RKO (cell line): ENCODE results near the gene GCN1.

Experiments
- DNase-seq: peaks from one replicate; pipeline ENCODE4 v3.0.0-alpha.2; 2016; ENCODE audit warnings: low spot score

Gene GCN1

GRCh38 chr12:120116792-120117651 is 77.5 kb downstream of the GCN1 start:
- peak; percentile 90 for DNase-seq

DNA sequence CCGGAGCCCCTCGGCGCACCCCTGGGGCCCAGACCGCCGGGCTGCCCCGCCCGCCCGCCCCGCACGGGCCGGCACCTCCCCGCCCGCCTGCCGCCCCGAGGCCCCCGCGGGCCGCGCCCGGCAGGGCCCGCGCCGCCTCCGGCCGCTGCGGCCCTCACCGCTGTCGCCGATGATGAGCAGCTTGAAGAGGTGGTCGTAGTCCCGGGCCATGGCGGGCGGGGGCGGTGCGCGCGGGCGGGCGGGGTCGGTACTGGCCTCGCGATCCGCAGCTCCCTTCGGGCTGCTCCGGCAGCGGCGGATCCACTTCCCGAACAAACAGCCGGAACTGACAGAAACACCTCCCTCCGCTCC is 78.1 kb downstream of the GCN1 start, which contains the start of gene RAB35:
RAB35 (minus strand) TSS at position 313 of the 351 bp plus-strand sequence; CDS start at position 210, 103 bp downstream.
- DNase-seq = no peak

GRCh38 chr12:120115692-120116440 is 78.6 kb downstream of the GCN1 start:
- peak; percentile 79 for DNase-seq

DNA sequence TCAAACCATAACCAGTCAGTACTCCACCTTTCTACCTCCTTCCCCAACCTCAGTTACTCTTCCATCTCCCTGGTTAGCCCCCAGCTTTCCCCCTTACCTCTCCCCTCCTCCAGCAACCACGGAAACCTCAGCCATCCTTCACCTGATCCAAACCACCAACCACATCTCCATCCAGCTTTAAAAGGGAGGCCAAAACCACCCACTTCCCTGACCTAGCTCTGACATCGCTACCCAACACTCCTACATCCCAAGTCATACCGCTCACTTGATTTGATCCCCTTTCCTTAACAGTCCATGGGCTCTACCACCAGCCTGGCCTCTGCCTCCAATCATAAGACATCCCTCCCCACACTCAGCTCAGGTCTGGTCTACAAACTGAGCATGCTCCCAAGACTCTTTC is 79.4 kb downstream of the GCN1 start:
- no peak for DNase-seq

DNA sequence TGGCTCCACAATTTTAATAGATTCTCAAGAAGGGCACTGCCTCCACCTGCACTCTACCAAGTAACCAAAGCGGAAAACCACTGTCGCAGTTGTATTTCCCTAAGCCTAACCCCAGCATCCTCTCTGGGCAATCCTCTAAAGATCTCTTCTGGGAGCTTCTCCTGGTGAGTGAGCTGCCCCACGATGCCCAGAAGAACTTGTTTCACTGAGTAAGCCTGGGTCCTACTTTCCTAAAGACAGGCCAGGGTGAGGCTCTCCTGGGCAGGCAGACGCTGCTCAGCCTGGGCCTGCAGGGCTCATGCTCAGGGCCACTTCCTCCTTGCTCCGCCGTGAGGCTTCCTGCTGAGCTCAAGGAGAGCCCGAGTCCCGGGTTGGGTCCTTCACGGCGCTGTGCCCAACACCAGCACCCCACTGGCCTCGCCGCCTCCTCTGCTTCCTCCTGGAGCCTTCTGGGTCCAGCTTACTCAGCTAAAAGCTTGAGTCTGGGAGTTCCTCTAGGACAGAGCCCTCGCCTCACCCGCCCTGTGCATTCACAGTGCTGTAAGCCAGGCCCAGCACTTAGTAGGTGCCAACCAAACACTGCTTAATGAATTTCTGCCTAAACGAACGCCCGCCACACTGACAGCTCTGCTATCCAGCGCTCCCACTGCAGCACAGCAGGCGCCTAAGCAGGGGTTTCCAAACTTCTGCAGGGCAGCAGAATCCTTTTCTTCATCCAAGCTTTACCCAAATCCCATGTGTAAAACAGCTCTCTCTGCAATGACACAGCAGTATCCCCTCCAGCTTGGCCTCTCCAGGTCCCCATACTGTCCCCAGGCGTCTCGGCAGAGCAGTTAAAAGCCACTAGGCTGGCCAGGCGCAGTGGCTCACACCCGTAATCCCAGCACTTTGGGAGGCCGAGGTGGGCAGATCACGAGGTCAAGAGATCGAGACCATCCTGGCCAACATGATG is 83.7 kb downstream of the GCN1 start:
- no peak for DNase-seq

GRCh38 chr12:120109570-120110267 is 84.8 kb downstream of the GCN1 start:
- no peak for DNase-seq

DNA sequence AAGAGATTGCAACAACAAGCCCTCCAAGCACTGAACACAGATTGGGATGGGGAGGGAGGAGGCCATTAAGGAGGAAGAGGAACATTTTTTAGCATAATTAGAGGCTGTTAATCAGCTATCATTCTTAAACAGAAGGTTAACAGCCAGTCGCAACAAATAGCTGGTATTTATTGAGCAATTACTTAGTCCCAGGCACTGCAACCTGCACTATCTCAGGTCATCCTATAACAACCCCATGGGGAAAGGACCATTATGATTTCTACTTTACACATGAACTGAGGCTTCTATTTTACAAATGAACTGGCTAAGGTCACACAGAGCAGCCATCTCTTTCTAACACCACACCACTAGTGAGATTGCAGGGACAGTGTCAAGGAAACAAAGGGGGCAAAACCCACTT is 88.4 kb downstream of the GCN1 start:
- DNase-seq = no peak

DNA sequence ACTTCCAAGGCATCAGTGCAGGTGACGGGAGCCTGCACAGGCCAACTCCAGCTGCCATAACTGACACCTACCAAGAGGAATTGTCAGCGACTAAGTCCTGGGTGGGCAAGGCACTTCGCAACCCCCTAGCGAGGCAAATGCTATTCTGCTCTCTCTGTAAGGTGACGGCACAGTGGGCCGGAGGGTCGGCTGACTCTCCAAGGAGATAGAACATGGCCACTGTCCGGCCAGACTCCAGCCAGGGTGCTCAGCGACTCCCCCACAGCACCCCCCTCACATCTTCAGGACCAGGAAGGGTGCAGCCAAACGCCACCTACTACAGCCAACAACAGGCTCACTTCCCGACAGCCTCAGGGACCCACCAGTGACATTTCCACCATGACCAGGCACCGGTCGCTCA is 91.1 kb downstream of the GCN1 start:
- no peak for DNase-seq

- DNase-seq = no peak
Observed at GRCh38 chr12:120103044-120103338, 91.5 kb downstream of the GCN1 start.

- DNase-seq = no peak
Observed at GRCh38 chr12:120102189-120103043, 92.1 kb downstream of the GCN1 start.

- DNase-seq = no peak
Observed at GRCh38 chr12:120101617-120102016, 92.9 kb downstream of the GCN1 start.

DNA sequence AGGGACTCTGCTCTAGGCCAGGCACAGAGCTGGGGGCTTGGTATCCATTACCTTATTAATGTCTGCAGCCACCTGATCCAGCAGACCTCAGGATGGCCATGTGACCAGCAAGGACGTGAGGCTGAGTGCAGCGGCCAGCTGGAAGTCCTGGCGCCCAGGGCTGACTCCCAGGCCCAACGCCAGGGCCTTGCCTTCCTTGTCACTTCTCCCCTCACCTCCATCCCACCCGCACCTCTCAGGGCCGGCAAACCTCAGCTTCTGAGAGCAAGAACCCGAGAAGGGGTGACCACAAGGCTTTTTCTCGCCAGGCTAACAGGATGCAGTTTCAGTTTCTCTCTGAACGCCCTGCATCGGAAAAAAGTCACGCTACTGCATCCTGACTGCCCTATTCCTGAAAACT is 93.3 kb downstream of the GCN1 start:
- DNase-seq = no peak

GRCh38 chr12:120100630-120101029 is 93.9 kb downstream of the GCN1 start:
- no peak for DNase-seq

GRCh38 chr12:120099738-120100137 is 94.8 kb downstream of the GCN1 start:
- DNase-seq = no peak

- no peak for DNase-seq
Observed at GRCh38 chr12:120098756-120099470, 95.6 kb downstream of the GCN1 start.

- DNase-seq = no peak
Observed at GRCh38 chr12:120096671-120097202, 97.8 kb downstream of the GCN1 start.

DNA sequence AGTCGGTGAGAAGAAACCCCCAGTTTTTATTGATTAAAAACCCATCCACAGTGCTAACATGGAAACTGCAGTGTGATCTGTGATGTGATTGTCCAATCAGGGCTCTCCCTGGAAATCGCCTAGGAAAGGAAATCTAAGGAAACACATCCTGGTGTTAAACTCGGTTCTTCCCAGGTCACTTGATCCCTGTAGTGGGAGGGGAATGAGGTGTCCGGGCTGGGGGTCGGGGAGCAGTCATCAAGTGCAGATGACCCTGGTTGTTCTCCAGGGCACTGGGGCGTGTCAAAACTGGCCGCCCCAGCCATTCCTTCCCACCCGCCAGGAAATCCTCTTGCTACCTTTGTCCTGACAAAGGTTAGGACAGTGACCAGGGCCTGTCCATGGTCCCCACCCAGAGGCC is 98.8 kb downstream of the GCN1 start:
- DNase-seq = no peak

- no peak for DNase-seq
Observed at GRCh38 chr12:120095331-120095730, 99.2 kb downstream of the GCN1 start.

DNA sequence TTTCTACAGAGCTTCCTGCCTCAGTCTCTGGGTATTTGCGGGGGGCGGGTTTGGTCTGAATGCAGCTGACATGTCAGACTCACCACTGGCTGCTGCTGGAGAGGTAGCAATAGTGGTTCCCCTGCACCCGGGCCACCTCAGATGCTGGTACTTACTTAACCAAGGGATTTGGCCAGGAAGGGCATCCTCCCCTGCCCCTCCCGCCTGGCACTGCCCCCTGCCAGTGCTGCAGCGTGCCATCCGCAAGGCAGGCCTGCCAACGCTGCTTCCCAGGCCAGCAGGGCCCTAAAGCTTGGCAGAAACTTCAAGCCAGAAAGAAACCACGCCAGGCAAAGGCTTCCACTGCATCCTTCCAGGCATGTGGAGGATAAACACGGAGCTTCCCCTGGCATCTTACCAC is 100.0 kb downstream of the GCN1 start:
- DNase-seq = no peak
